GM19238 (cell line): ENCODE measurements around the gene HAGH.

Experiments
- DNase-seq: peaks from one replicate; pipeline ENCODE4 v3.0.0; 2011; ENCODE audit warnings: low spot score; ENCODE audit not compliant: insufficient read length

Gene HAGH

GRCh38 chr16:1775006-1775845 lies 51.4 kb downstream of the HAGH start:
- DNase-seq = no peak

DNA sequence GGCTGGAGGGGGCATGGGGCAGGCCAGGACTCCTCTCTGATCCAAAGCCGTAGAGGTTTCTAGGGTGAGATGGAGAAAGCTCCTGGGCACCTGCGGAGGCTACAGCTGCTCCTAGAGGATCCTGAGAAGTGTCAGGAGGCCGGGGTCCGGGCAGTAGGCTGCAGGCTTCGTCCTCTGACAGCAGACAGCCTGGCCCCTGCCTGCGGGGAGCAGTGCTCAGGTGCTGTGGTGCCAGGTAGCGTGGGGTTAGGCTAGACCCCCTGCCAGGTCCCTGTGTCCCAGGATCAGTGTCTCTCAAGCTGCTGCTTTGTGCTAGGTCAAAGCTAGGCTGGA lies 52.2 kb downstream of the HAGH start:
- DNase-seq = no peak

DNA sequence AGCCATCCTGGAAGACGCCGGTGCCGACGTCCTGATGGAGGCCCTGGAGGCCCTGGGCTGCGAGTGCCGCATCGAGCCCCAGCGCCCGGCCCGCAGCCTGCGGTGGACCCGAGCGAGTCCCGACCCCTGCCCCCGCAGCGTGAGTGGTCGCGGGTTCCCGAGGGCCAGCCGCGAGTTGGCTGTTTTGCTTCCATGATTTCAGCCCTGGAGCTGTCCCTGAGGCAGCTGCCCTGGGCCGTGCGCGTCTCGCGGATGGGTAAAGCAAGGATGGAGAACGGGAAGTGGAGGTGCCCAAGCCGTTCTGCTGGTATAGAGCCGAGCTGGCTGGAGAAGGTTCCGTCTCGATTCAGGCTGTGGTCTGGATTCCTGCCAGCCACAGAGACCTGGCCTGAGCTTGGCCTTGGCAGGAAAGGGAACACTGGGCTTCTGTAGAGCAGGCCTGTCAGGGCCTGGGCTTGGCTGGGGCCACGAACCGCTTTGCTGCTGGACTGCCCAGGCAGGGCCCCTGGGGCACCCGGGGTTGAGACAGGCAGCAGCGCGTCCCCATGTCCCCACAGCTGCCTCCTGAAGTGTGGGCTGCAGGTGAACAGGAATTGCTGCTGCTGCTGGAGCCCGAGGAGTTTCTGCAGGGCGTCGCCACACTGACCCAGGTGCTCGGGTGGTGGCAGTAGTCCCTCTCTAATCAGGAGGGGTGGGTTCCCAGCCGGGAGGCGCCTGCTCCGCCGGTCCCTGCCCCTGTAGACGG lies 52.8 kb downstream of the HAGH start:
- no peak for DNase-seq

DNA sequence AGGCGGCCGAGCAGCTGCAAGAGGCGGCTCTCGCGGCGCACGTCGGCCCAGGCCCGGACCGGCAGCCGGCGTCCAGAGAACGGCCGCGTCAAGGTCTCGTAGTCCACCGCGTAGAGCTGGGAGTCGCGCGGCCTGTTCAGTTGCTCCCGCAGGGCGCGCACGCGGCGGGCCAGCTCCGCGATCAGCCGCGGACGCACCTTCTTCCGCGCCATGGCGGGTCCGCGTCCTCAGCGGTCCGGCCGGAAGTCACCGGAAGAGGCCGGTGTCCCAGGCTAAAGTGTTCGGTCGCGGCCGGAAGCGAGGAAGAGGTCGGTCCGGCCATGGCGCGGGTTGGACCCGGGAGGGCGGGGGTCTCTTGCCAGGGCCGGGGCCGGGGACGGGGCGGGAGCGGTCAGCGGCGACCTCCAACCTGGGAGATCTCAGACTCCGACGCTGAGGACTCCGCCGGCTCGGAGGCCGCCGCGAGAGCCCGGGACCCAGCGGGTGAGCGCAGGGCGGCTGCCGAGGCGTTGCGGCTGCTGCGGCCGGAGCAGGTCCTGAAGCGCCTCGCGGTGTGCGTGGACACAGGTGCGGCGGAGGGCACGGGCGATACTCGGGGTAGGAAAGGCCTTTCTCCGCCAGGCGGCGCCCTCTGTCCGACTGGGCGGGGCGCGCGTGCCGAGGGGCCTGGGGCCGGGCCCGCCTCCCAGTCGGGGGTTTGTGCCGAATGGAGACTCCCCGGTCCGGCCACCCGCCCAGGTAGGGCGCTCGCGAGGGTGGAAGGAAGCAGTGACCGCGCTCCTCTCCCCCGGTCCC lies 53.5 kb downstream of the HAGH start, which contains the start of gene MRPS34:
Gene MRPS34 (minus strand): TSS at position 227 of the 795 bp plus-strand sequence. CDS start 15 bp downstream, at position 212.
- peak; percentile 89 for DNase-seq

DNA sequence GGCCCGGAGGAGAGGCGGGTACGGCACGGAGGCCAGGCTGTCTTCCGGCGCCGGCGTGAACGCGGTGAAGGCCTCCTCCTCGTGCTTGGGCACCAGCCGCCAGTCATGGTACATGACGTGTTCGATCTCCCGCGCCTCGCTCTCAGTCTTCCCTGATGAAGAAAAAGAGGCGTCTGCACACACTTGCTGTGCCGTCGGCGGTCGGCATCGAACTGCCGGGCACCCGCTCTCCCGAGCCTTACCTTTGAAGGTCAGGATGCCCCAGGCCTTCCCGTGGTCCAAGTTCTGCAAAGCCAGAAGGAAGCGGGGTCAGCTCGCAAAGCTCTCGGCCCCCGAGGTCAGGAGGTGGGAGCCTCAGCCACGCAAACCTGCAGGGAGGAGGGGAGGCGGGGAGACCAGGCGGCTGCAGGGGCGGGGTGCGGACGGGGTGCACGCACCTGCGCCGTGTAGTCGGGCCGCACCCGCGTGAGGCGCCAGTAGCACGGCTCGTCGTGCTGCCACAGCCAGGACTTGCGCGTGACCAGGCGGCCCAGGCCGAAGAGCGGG lies 54.2 kb downstream of the HAGH start, which contains the start of gene EME2:
Gene EME2 (plus strand): TSS at position 449 of the 546 bp plus-strand sequence. CDS start 418 bp downstream, outside the sequence.
- peak; percentile 54 for DNase-seq

DNA sequence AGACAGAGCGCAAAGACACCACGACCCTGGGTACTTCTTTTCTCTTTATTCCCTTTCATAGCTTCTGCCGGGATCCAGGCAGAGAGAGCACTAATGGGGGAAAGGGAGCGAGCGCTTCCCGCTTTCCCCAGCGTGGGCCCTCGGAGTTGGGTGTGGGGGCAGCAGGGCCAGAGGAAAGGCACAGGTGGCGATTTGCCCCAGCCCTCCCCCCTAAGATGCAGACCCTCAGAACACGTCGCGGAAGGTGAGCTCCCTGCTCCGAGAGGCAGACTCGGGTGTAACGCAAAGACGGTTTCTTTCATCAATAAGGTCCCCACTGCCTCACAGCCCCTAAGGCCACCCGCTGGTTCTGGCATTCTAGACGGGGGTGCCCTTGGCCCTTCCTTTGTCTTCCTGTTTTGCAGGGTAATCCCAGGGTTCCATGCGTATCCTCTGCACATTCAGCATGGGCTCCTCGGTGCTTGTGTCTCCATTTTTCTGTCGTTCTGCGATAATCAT lies 54.7 kb downstream of the HAGH start:
- DNase-seq = no peak

DNA sequence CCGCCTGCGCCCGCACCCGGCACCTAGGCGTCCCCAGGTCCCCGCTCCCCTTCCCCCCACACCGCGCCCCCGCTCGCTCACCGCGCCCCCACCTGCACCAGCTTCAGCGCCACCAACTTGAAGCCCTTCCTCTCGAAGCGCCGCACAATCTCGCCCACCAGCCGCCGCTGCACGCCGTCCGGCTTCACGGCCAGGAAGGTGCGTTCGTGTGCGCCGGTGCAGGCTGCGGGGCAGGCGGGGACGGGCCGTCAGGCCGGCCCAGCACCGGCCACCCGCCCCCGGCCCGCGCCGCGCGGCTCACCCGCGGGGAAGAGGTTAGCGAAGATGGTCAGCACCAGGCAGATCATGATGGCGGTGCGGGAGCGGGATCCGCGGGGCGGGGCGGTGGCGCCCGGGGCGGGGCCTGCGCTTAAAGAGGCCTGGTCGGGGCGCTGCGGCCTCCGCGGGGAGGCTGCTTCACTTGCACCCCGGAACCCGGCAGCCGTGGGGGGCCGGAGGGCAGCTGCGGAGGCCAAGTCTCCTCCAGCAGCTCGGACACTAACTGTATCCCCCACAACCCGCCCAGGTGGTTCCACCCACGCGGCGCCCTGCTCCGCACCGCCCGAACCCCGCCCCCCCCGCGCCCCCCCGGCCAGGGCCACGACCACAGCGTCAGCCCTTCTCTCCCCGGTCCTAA lies 55.3 kb downstream of the HAGH start, which contains the start of gene NME3:
Gene NME3 (minus strand): TSS at position 356 of the 676 bp plus-strand sequence. CDS start 9 bp downstream, at position 347.
- peak; percentile 92 for DNase-seq

GRCh38 chr16:1770328-1771187 lies 56.1 kb downstream of the HAGH start:
- DNase-seq = peak; percentile 69

DNA sequence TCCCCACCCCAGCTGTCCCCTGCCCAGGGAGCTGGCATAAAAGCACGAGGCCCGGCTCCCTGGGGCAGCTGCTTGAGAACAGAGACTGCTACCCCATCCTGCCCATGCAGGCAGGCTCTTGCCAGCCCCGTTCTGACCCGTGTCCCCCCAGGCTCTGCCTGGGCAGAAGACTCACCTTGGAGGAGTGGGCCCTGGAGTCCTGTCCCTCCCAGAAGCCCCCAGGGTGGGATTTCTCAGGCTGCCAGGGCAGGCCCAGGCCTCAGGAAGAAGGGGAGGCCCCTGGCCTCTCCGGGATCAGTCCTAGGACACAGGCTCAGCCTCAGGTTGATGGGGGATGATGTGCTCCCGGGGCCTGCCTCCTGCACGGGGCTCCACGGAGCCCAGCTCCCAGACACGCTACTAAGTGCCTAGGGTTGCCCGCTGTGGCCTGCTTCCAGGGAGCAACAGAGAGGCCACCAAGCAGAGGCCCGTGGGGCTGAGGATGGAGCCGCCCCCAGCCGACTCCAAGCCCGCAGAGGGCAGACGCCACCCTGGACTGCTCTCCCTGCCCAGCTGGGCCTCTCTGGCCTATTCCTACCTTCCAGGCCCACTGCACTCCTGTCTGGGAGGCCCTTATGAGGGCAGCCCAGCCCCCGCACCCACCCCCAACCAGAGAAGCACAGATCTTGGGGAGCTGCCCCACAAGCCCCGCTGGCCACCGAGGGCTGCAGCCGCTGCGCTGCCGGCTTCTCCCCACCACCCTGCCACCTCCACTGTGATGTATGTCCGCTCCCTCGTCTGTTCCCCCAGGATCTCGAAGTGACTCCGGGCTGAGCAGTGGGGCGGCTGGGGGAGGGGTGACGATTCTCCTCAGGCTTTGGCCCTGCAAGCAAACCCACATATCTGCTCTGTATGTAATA lies 57.0 kb downstream of the HAGH start:
- no peak for DNase-seq

- DNase-seq = no peak
These were observed 57.7 kb downstream of the HAGH start for GRCh38 chr16:1768767-1769401.

GRCh38 chr16:1768061-1768766 lies 58.4 kb downstream of the HAGH start:
- no peak for DNase-seq

GRCh38 chr16:1767116-1767994 lies 59.3 kb downstream of the HAGH start:
- no peak for DNase-seq

- no peak for DNase-seq
These were observed 59.9 kb downstream of the HAGH start for GRCh38 chr16:1766701-1767100.

- no peak for DNase-seq
These were observed 60.4 kb downstream of the HAGH start for GRCh38 chr16:1766231-1766630.

DNA sequence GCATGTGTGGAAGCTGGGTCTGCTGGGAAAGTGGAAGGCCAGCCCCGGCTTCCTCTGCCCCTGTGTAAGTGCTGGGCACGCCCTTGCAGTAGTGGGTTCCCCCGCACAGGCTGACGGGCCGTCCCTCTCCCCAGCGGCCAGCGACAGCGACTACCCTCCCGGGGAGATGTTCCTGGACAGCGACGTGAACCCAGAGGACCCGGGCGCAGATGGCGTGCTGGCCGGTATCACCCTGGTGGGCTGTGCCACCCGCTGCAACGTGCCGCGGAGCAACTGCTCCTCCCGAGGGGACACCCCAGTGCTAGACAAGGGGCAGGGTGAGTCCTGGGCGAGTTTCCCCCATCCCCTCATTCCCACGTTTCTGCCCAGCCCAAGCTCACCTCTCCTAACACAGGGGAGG lies 60.8 kb downstream of the HAGH start:
- DNase-seq = no peak

DNA sequence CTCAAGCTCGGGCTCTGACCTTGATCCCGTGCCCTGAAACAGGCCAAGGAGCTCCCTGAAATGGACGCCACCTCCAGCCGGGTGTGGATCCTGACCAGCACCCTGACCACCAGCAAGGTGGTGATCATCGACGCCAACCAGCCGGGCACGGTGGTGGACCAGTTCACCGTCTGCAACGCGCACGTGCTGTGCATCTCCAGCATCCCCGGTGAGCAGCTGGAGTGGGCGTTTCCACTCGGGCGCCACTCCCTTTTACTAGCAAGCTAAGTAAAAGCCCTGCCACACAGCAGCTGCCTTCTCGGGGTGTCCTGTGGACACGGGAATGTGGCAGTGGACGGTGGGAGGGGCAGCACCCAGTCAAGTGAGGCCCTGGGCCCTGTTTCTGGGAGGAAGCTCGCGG lies 61.7 kb downstream of the HAGH start:
- DNase-seq = no peak
